ENCODE data around the gene SSR1. TPM values are rescaled to one million over a fixed set of nuclear protein-coding genes. Genes with fewer than 3 reads are reported as not detected.

The SSR1 gene
- total and polyA plus RNA-seq, 2 of the 13 experiments (the other 11 are each of a cell fraction or from before 2014, with no cell fraction given), result 203 to 243 TPM

GRCh38 chr6:7312616-7313504 is at the start of gene SSR1 (continued):
- TF ChIP-seq ZNF589 (CRISPR knock-in tag; conservative IDR thresholded peaks at IDR 0.05) (0 out of 2 replicates have a peak, but pooled peaks have one; percentile 68), MAF1 (CRISPR knock-in tag; IDR thresholded peaks at IDR 0.05; ENCODE audit: borderline replicate concordance) (no peak; the same call in none of the 2 replicates), DNMT3B (CRISPR knock-in tag; conservative IDR thresholded peaks at IDR 0.05) (0 out of 2 replicates have a peak, but pooled peaks have one; percentile 30), TRIM24 (CRISPR knock-in tag; IDR thresholded peaks at IDR 0.05) (no peak), SAP130 (CRISPR knock-in tag; IDR thresholded peaks at IDR 0.05; ENCODE audit: low read depth) (peak; percentile 94), TEAD3 (CRISPR knock-in tag; optimal IDR thresholded peaks at IDR 0.05; ENCODE audit: borderline replicate concordance) (peak; percentile 74), HNF4A (CRISPR knock-in tag; IDR thresholded peaks at IDR 0.05) (peak; percentile 69), ZSCAN21 (CRISPR knock-in tag; IDR thresholded peaks at IDR 0.05; ENCODE audit: borderline replicate concordance) (peak; percentile 83; the same call in 1 of the 2 replicates), MNT (IDR thresholded peaks at IDR 0.05) (peak; percentile 87), KIAA2018 (CRISPR knock-in tag; IDR thresholded peaks at IDR 0.05; ENCODE audit: borderline replicate concordance) (peak; percentile 89; the same call in 1 of the 2 replicates), PLSCR1 (CRISPR knock-in tag; IDR thresholded peaks at IDR 0.05; ENCODE audit: borderline replicate concordance) (no peak)
